GM08714 (cell line): ENCODE data around the gene THSD1.
"Not testable (repeated sequence)": the region's sequence is repeated elsewhere in the genome, so short reads cannot be mapped to it uniquely, and the experiment has no call there.

Source experiments
- H3K4me3 ChIP-seq: fragments of 200-500 bp; sonication (Bioruptor generic); 2 replicates; pipeline ENCODE4 v1.5.1; 2014; ENCODE audit warnings: mild to moderate bottlenecking, low read length, inconsistent platforms
- ZNF274 ChIP-seq: IDR thresholded peaks from 2 replicates; pipeline ENCODE4 v1.6.1; 2012; ENCODE audit warnings: mild to moderate bottlenecking, low read depth, low read length

Gene THSD1

DNA sequence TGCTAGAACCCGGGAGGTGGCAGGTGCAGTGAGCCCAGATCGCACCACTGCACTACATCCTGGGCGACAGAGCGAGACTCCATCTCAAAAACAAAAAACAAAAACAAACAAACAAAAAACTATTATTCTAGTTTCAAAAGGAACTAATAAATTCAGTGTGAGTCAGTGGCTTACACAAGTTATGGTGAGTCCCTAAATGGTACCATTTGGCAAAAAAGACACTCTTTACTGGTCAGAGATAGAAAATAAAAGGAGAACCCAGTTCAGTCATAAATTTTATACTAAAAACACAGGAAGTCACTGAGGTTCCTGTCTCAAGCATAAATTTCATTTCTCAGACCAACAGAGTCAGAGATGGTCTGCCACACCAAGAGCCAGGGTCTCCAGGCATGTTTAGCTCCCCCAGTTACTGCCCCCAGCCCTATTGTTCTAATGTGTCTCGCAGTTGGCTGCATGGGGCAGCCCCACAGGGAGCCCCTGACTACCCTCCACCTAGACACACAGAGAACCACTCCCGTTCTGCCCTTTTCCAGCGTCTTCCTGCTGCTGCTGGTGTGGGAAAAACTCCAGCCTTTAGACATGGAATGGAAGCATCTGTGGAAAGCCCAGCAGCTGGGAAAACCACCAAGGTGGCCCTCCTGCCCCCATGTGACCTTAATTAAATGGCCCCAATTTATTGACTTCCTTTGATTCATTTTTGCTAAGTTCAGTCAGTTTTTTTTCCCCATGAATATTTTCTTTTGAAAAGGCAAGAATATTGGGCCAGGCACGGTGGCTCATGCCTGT is 12.2 kb downstream of the THSD1 start:
- TF ChIP-seq ZNF274, result no peak

DNA sequence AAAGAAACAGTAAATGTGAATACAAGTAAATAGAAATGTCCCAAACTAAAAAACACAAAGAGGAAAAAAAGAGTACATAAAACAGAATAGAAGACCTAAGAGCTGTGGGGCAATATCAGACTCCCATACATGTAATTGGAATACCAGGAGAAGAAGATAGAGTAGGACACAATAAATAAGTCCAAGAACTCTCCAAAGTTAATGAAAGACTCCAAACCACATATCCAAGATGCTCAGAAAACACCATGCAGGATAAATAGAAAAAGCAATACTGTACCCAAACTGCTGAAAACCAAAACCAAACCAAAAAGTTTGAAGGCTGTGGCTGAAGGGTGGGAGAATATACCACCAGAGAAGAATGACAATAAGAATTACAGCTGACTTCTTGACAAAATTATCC is 18.3 kb downstream of the THSD1 start:
- TF ChIP-seq ZNF274, result no peak
- H3K4me3 ChIP-seq, result no peak overlapping the region

More for the DNA sequence above, 12.2 kb downstream of the THSD1 start:
- no peak overlapping the region for H3K4me3 ChIP-seq

DNA sequence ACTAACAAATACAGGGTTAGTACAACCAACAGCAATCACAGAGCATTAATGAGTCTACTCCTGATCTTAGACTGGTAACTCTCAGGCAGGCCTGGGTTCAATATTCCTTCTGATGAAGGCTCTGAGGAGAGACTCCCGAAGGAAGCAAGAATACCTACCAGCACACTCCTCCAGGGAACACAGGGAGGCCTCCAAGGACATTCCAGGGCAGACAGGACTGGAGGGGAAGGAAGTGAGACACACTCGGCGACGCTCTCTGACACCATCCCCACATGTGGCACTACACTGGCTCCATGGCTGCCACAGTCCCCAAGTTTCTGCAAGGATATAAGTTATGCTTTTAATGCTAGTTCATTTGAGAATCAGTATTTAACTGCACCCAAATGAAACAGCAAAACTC is 20.1 kb downstream of the THSD1 start:
- TF ChIP-seq ZNF274, result no peak
- H3K4me3 ChIP-seq, result no peak overlapping the region

DNA sequence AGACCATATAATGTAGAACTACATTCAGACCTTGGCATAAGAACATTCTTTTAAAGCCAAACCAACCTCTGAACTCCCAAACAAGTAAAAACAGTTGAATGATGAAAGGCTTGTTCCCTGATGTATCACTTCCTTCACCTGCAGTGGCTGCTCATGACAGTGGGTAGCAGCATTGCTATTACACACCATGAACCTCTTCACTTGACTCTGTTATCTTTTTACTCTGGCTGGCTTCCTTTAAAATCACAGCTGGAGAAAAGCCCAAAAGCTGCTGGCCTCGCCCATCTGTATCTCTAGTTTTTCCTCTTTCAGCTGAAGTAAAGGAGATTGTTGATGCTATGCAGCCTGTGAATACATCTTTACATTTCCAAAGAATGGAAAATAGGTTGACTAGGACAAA is 22.6 kb downstream of the THSD1 start:
- H3K4me3 ChIP-seq, result no peak overlapping the region
- no peak for TF ChIP-seq ZNF274

DNA sequence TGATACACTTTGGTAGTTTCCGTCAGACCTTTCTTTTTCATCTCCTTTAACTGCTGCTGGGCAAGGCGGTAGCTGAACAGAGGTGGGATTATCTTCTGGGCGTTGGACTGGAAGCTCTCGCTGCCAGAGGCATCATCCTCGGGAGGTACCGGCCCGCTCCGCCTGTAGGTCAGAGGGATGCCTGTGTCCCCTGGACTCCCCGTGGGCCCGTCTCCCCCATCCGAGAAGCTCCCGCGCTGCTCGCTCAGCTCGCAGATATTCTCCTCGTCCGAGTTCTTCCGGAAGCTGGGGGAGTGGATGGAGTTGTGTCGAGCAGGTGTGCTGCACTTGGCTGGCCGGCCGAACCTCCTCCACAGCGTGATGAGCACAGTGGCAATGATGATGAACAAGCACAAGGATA is 27.7 kb downstream of the THSD1 start:
- H3K4me3 ChIP-seq, result no peak overlapping the region
- TF ChIP-seq ZNF274, result no peak

DNA sequence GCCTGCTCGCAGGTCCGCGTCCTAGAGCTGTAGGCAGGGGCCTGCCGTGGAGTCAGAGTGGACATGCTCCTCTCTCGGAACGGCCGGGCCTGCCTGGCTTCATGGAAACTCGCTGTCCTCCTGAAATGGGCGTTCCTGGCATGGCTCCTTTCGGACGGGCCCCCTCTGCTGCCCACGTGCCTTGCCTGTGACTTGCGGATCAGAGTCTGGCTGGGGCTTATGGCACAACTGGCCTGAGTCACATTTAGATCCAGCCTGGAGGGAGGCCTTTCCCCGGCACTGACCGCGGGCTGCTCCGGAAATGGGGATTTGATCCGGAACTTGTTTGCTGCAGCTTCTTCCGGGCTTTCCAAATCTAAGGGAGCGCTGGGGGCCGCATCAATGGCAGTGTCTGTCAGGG is 28.1 kb downstream of the THSD1 start:
- no peak for TF ChIP-seq ZNF274
- no peak overlapping the region for H3K4me3 ChIP-seq

DNA sequence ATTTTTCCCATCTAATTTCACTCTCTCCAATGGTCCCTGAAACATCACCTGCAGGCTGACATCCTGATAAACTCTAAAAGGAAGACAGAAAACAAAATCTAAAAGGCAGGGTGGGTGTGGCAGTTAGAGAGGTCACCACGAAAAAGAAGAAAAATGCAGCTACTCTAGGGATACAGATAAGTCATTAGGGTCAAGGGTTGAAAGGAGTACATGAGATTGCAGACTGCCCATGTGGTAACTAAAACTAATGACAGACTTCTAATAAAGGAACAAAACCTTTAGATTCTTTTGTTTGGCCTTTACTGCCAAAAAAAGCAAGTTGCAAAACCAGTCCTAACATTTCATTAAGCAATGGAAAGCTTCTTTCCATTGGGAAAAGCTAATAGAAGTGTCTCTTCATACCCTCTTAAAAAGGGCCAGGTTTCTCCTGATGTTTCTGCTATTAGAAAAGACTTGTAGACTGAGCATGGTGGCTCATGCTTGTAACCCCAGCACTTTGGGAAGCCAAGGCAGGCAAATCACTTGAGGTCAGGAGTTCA is 31.0 kb downstream of the THSD1 start:
- no peak overlapping the region for H3K4me3 ChIP-seq
- TF ChIP-seq ZNF274, result no peak

DNA sequence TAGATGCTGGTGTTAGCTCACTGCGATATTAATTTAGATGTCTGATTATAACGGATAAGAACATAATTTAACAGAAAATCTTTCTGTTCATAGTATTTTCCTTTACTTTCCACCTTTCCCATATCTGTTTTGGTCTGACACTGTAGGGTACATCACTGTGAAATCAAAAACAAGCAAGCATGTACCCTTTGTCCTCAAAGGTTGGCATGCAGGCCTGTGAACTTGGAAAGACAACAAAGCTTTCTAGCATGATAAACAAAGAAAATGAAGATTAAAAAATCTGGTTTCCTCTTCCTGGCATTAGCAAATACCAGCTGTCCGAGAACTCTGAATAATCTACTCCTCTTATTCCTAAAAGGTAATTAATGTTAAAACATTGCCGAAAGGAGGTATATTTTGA is 31.6 kb downstream of the THSD1 start:
- no peak overlapping the region for H3K4me3 ChIP-seq
- no peak for TF ChIP-seq ZNF274

DNA sequence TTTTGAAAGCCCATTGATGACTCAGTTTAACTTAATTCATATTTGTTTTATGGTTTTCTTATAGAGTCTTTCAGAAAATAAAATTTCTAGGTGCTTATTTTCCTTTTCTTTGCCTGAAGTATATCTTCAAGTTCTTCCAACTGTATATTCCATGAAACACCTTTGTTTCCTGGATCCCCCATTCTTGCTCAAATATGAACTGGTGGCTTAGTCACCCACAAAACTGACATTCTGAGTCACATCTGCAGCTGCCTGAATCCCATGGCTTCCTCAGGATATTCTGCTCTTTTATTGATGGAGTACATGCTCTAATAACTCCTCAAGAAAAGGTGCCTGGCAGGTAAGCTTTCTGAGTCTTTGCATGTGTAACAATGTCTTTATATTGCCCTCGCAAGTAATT is 32.7 kb downstream of the THSD1 start:
- H3K4me3 ChIP-seq, result not testable (repeated sequence)

DNA sequence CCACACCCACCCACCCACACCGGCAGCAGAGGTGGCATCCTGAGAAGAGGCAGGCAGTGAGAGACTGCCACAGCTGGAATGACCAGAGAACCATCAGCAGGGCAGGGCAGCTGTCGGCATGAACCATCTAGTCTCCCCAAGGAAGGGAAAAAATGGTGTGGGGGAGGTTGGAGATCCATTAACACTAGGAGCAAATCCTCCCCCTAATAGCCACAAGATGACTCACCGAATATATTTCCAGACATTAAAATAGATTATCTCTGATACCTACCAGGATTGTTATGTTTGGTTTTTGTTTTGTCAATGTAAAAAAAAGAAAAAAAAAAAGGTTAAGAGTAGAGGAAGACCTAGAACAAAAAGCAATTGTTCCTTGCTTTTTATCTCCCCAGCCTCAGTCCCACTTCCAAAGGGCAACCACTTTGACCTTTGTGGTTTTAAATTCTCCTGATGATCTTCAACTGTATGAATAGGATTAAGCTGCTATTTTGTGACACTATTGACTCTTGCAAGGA is 34.2 kb downstream of the THSD1 start:
- no peak for TF ChIP-seq ZNF274

DNA sequence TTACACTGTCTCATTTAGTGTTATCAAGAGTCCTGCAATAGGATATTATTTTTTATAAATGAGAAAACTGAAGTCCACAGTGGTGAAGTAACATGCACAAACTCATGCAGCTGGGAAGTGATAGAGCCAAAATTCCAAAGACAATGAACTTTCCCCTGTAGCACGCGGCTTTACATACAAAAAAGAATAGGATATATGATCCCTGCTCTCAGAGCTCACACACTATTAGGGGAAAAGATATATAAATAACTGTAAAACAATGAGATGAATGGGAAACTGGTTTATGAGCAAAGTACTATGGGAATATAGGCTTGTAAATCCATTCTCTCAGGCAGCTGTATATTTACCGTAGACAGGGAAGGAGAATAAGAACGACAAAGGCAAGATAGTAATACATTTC is 39.7 kb downstream of the THSD1 start:
- no peak for TF ChIP-seq ZNF274
- no peak overlapping the region for H3K4me3 ChIP-seq

More for the DNA sequence above, 34.2 kb downstream of the THSD1 start:
- no peak overlapping the region for H3K4me3 ChIP-seq

DNA sequence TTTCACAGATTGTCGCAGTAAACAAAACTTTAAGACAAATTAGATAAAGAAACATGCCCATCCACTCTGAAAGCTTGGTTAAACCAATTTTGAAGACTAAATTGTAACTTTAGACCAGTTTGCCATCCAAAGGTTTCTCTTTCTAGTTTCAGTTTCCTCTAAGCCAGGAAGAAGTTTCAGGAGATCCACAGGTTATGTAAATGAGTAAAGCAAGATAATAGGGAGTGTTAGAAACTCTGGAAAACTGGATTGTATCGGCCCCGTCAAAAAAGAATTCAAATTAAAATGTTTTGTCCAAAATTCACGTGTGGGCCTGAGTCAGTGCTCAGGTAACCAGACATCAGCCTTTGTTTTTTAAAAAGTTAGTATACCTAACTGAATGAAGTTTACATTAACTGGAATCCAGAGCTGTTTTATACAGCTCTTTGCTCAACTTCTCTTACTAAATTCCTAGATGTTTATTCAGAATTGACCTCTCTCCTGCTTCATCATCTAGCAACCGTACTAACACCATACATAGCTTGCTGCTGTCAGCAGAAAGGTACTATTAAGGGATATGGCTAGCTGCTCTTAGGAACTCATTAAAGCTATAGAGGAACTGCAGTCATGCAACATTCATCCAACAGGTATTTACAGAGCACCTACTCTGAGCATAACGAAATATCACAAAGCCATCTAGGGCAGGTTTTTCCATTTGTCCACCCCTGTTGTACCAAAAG is 43.6 kb downstream of the THSD1 start:
- not testable (repeated sequence) for H3K4me3 ChIP-seq

DNA sequence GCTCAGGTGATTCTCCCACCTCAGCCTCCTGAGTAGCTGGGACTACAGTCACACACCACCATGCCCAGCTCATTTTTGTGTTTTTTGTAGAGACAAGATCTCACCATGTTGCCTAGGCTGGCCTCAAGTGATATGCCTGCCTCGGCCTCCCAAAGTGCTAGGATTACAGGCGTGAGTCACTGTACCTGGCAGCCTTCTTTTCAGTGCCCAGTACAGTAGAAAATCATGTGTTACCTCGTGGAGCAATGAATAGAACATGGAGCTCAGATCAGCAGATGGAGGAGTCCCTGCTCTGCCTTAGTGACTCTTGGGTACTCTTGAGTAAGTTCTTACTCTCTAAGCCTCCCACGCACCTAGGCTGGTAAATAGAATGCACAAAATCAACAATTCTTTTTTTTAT is 44.7 kb downstream of the THSD1 start:
- no peak for TF ChIP-seq ZNF274
- no peak overlapping the region for H3K4me3 ChIP-seq

DNA sequence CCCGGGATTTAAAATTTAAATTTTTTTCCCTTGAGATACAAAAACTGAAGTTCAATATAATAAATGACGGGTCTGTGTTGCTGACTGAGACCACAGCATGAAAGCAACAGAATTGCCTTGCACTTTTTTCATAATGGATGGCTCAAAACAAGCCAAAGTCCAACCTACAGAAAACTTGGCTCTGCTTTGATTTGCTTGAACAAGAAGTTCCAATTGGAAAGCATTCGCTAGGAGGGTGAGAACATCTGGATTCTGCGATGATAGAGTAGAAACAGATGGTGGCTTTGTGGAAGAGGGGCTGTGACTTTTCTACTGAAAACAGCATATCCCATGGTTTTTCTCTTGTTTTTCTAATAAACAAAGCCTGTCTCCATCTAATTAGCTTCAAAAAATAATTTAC is 46.4 kb downstream of the THSD1 start:
- no peak overlapping the region for H3K4me3 ChIP-seq
- no peak for TF ChIP-seq ZNF274

DNA sequence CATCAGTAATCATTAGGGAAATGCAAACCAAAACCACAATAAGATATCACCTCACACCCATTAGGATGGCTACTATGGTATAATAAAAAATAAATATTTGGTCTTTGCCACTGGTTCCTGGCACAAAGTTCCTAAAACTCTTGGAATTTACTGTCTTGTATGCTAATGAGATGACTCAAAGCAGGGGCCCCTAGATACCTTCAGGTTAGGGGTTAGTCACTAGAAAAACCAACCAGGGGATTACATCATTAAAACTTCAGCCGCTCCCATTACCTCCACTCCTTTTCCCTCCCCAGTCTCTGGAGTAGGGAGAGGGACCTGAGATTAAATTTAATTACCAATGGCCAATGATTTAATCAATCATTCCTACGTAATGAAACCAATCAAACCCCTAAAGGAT is 49.6 kb downstream of the THSD1 start:
- TF ChIP-seq ZNF274, result no peak
- no peak overlapping the region for H3K4me3 ChIP-seq
